SIG-M5 (cell line): ENCODE measurements around the gene RAD51B.

Experiments
- DNase-seq: peaks from one replicate; lab custom pipeline; 2025; lab: John Stamatoyannopoulos, UW

Gene RAD51B

DNA sequence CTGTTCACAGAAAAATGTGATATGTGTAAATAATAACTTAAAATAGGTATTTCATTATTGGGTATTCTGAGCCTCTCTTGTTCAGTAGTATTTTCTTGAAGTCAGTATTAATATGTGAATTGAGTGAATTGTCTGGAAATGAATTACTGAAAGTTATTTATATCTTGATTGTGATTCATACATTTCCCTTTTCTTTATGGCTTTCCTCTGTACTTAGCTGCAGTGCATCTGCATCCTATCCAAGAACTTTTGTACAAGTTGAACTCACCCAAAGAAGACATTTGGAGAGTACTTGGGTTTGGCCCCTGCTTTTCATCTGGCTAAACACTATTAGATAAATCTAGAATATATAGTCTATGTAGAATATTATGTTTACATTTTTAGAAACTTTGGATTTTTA lies 326.0 kb downstream of the RAD51B start:
- DNase-seq = no peak

DNA sequence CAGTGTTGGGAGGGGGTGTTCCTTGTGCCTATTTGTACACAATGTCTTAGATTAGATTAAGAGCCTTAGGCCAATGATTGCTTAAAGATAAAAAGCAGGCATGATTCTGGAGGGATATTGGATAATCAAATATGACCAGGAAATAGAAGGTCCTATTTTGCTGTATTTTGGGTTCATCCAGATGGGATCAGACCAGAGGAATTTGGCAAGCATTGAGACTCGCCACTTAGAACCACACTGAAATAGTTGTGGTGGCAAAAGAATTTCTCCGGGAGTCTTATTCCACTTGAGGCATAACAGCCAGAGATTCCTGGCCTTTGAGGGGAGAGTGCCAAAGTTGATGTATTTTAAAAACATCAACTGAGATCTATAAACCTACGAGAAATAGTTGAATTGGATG lies 327.2 kb downstream of the RAD51B start:
- DNase-seq = no peak

DNA sequence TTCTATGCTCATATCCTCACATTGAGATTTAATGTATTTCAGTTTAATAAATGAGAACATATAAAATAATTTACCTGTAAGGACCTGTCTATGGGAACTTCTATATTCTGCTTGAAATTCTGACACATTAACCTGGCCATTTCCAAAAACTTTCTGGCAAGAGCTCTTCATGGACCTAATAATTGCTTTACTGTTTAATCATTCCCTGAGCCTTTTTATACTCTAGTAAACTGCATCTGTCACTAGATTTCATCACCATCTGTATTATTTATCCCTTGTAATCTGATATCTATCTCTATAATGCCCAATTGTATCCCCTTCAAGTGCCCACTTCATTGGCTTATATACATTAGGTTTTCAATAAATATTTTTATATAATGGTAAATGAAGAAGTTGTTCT lies 327.7 kb downstream of the RAD51B start:
- no peak for DNase-seq

DNA sequence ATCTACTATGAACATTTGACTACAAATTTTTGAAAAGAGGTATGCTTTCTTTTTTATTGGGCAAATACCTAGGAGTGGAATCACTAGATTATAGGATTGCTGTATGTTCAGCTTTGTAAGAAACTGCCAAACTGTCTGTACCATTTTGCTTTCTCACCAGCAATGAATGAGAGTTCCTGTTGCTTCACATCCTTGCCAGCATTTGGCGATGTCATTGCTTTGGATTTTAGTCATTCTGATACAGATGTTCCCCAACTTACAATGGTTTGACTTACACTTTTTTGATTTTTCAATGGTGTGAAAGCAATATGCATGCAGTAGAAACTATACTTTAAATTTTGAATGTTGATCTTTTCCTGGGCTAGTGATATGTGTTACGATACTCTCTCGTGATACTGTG lies 328.7 kb downstream of the RAD51B start:
- DNase-seq = no peak

DNA sequence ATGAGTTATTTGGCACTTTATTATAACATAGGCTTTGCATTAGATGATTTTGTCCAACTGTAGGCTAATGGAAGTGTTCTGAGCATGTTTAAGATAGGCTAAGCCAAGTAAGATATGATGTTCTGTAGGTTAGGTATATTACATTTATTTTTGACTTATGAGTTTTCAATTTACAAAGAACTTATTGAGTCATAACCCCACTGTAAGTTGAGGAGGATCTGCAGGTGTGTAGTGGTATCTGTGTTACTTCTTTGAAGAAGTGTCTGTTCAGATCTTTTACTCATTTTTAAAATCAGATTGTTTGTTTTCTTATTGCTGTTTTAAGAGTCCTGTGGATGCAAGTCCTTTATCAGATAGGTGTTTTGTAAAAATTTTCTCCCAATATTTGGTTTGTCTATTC lies 329.2 kb downstream of the RAD51B start:
- DNase-seq = no peak

DNA sequence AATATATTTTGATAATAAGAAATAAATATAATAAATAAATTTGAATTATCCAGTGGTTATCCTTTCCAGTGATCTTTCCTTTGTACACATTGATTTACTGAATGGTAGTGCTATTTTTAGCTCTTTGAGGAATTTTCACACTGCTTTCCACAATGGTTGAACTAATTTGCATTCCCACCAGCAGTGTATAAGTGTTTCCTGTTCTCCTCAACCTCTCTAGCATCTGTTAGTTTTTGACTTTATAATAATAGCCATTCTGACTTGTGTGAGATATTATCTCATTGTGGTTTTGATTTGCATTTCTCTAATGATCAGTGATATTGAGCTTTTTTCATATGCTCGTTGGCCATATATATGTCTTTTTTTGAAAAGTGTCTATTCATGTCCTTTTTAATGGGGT lies 333.7 kb downstream of the RAD51B start:
- DNase-seq = no peak

DNA sequence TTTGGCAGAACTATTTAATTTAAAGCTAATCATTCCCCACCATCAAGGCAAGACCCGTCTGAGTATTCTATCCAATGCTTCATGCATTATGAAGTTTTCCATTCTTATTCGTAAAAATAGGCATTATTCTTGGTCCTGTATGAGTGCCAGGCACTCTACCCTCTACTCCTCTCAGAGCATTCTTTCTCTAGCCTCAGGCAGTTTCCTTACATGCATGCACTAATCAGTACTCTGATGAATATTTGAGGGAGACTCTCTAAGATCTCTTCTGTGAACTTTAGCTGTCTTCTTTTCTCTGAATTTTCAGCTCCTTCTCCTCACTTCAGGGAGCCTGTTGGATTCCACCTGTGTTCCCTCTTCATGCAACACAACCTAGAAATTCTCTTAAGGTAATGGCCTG lies 334.7 kb downstream of the RAD51B start:
- DNase-seq = no peak

DNA sequence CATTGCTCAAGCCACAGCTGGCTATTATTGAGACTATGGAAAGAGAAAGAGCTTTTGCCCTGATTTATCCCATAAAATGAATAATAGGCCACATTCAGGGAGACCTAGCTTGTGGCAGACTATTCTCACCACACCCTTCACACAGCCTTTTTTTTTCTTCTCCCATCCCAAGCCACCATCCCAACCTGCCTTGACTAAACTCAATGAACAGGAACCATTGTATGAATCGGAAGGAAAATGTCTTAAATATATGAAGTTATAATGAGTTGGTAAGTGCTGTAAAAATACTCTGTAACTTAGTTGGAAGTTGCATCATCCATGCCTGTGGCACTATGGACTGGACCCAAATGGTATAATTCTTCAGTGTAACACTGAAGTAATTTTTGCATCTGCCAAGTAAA lies 338.4 kb downstream of the RAD51B start:
- no peak for DNase-seq

DNA sequence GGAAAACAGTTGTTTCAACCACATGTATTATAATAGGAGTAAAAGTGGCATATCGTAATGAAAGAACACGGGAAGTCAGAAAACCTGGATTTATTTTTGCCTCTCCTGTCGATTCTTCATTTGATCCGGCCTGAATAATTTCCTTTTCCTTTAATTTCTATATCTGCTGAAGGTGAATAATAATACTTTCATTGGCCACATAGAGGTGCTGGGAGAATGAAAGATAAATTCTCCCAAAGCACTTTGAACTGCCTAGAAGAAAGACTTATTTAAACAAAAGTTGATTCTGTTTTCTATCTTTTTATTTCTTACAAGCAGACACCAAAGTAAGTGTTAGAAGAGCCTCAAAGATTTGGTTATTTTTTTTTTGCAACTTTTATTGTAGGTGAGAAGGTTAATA lies 339.1 kb downstream of the RAD51B start:
- DNase-seq = no peak

DNA sequence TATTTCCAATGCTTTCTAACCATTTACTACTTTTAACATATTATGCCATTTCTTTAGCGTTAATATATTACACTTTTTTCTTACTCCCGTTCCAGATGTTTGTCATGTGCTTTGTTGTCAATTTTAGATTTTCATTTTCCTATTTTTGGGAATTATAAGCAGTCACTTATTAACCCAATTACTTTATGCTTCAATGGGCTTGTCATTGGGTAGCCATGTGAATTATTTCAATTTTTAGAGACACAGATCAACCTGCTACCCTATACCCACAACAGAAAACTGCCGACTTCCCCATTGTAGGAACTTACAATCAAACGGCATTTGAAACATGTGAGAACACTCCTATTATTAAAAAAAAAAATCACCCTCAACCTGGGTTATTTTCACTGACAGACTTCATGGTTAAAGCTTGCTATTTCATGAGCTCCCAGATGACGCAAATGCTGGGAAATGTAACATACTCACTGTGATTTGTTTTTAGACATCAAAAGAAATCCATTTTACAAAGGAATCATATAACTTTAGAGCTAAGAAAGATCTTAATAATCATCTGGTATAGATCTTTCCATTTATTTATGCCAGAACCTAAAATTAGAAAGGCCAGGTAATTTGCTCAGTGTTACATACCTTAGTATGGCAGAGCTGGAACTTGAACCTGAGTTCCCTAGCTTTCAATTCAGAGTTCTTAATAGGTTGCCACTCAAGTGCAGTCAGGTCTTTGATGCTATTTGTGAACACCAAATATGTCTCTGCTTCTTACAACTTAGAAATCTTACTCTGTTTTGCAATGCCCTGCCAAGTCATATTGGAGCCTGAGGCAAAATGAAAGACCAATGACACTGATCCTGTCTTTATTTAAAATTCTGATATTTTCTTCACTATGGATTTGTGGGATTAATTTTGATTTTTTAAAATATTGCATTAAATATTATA lies 340.4 kb downstream of the RAD51B start:
- no peak for DNase-seq

DNA sequence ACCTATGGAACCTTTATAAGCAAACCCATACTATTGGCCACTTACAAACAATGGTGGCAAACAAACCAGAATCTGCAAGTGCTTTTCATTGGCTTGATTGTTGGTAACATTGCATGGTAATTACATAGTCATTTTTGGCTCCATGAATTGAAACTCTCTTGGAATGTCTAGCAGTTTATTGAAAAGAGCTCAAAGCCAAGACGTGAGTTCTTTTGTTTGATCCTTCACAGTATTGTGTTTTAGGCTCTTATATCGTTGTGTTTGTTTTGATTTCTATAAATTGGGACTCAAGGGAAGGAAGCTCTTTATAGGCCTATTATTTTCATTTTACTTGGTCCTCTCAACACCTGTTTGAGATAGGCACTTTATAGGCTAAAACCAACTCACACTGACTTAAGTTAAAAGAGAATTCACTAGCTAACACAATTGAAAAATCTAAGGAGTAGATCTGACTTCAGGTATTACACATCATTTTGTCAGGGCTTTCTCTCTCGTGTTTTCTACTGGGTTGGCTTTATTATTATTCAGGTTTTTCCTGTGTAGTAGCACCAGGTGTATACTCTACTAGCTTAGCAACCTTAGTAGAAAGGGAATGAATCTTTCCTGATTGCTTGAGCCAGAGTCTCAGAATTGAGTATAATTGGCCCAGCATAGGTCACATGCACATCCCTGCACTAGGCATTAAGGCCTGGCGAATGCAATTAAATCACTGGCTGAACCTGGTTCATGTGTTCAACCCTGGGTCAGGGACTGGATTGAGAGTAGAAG lies 341.4 kb downstream of the RAD51B start:
- DNase-seq = no peak

DNA sequence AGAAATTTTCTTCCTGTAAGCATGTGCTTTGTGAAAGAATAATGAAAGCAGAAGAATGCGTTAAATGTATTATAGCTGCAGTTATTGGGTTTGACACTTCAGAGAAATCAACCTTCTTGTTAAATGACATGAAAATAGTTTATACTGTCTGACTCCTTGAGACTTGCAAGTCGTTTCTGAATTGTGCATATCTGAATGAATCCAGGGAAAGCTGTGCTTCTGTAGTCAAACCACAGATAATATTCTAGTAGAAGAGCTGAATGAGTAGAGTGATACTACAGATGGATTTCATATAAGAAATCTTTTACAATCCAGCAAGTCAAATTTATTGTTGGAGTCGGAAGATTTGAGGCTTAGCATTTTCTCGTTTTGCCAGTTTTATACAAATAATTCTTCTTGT lies 343.3 kb downstream of the RAD51B start:
- no peak for DNase-seq

DNA sequence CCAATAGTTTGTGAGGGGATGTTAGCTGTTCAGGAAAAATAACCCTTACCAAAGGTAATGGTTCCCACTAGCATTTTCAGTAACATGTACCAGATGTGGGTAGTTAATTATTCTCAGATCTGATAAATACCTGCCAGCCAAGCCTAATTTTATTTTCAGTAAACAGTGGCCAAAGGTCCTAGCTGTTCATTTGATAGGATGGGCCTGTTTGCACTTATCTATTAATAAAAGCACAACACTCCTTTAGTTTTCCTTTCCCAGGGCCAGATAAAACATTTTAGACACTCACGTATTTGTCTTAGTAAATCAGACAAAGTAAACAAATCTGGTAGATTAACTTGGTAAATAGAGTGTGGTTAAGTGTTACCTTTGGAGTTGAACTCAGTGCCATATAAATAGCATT lies 345.1 kb downstream of the RAD51B start:
- no peak for DNase-seq

DNA sequence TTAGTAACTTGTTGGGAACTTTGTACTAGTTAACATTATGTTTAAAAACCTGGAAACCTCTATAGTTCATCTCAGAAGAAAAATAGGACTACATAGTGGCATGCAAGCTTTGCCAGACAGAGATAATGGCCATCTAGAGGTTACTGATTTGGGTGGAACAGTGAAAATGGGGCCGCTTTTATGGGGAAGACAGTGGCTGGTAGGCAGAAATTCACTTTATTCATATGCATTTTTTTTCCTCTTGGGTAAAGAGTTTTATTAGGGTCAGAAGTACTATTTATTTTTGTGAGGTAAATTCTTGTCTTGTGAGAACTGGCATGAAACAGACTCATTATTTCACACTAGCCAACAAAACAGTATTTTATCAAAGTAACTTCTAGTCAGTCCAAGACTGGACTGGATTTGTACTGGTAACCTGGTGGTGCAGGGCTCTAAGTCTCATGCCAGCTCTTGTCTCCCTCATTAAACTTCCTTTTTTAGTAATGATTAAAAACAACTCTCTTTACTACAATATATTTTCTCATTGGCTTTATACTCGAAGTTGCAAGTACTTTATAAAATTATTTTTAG lies 345.8 kb downstream of the RAD51B start:
- DNase-seq = no peak

DNA sequence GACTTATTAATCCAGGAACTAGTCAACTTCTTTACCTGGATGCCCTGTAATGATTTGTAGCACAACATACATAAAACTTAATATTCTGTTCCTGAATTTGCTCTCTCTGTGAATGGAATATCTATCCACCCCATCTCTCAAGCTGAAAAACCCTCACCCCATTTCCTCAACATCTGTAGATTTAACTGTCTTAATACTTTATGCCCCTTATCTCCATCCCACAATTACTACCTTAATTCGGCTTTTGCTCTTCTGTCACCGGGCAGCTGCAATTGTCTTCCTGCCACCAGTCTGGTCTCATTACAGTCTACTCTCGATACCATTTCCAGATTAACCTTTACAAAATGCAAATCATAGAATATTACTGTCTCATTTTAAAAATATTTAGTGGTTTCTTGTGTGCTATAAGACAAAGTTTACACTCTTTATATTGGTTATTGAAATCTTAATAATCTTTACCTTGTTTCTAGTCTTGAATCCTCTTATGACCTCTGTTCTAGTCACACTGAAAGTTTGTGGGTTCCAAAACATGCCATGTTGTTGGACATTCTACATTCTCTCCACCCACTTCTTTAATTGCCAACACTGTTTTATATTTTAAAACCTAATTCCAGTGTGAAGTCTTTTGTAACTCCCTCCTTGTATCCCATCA lies 347.3 kb downstream of the RAD51B start:
- DNase-seq = no peak

DNA sequence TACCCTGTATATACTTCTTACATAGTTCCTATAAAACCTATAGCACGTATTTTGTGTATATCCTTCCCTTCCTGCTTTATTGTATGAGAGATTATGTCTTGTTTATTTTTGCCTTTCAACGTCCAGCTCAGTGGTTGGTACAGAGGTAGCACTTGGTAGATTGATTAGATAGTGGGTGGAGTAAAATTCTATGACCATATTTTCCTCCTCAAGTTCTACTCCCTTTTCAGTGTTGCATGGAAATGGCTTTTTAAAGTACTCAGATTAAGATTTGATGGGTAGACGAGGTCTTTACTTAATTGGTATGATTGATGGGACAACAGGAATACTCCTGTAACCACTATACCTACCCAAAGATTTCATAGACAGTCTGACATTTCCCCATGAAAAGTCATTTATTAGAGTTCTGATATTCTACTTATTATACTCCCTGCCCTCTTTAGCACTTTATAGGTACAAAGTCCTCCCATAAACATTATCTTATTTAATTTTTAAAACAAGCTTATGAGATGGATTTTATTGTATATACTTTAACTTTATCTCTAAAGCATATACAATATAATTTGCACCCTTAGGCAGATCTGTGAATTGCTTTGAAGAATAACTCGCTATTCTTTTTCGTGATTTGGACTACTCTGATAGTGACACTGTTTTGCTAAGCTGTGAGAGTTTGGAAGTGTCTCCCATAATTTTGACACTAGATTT lies 348.0 kb downstream of the RAD51B start:
- no peak for DNase-seq

DNA sequence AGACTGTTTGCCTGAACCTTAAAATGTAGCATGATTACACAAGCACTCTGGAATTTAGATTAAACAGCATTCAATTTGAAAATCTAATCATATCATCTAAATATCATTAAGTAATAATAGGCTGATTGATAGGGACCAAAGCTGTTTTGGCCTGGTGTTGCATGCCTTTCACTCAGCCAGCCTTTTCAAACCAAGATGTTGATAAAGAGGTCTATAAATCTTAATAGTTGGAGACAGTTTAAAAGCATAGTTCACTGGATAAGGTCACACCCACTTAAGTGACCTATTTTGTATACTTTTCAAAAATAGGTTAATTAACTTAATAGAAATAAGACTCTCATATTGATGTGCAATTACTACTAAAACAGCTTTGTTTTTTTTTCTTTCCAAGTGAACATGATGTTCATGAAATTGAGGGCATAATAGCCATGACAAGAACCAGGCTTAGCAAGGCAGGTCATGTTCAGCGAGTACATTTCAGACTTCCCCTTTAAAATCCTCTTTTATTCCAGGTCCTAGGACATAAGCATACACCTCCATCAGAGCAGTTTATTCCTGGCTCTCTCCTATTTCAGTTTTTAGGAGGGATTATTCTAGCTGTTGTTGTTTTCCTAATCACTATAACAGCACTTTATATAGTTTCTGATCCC lies 349.0 kb downstream of the RAD51B start:
- DNase-seq = no peak

DNA sequence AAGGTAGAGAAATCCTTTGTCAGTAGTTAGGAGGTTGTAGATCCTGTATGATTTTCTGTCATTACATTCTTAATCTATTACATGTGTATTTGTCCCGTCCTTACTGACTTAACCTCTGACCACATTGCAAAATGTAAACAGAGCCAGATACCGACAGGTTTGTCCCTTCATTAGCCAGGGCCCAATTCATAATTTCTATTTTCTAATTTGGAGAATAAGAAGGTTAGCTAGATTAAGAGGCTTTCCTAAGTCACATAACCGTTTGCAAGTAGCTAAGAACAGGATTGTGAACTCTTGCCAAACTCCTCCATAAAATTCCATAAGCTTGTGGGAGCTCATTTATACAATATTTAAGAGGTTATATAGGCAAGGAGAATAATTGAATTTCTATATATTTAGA lies 352.6 kb downstream of the RAD51B start:
- no peak for DNase-seq

DNA sequence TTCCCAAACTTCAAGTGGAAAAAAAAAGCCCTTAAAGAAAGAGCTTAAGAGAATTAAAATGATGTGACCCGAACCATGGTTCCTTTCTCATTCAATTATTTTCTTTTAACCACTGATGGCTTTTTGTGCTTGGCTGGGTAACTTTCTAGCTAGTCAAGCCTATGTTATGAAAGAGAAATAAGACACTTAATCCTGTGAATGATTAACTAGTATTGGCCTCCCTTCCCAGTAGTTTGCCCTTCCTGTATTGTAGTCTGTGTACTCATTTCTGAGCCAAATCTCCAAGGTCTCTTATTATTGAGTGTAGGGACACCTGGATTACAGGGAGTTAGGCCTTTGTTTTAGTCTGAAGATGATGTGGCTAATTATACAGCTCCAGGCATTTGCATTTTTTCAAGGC lies 353.0 kb downstream of the RAD51B start:
- DNase-seq = no peak

DNA sequence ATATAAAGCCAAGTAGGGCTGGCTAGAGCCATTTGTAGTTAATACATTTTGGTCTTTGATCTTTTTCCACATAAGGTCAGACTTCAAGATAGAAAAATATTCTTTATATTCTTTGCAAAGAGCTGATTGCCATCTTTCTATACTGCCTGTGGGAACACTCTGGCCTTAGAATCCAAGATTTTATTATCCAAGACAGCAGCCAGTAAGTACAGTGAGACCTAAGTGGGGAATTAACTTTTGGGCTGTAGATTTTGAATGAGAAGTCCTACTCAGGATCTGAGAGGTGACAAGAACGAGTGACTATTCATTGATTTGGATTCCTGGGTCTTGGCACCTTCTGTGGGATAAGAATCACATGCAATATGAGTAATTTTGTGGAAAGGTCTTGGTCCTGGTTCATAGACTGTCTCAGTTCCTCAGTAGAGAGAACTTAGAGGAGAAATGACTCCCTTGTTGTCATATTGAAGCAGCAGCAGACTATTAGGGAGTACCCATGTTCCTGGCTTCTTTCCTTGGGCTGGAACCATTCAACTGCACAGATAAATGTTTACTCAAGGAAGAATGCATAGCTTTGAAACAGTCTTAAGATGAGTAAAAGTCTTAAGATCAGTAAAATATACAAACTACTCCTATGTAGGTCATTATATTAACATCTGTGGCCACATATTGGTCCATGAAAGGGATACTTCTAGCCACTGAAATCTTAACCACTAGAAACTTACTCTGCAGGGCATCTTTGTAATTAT lies 353.8 kb downstream of the RAD51B start:
- no peak for DNase-seq

DNA sequence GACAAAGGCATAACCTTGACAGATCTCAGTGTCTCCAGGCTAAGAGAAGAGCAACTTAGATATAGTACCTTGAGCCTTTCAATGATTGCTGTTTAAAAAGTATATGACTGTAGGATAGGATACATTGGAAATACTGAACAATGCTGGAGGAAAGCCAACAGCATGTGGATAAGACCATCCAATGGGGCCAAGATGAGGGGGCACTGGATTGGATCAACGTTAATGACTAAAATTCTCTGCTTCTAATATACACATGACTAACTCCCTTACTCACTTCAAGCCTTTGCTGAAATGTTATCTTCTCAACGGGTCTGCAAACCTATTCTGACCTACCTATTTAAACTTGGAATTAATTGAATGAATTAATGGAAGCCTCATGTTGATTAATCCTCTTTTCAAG lies 354.9 kb downstream of the RAD51B start:
- no peak for DNase-seq
